T-helper 2 cell treated with Interferon-gamma antibody and Interleukin-4, amounts not matched to agents 5 μg/mL and 100 μg/mL, for 36 hours (primary cell): Measurements from ENCODE around the gene KDM4C.
A peak's percentile ranks its signal among the peaks of the same experiment; 100 is the strongest.

Experiments
- DNase-seq: peaks from one replicate; pipeline ENCODE4 v3.0.0; 2021; ENCODE audit warnings: low spot score
- H3K27ac Mint-ChIP-seq: one replicate; pipeline ENCODE4 v1.8.0; 2021; ENCODE audit warnings: mild to moderate bottlenecking, mixed read lengths
- H3K27me3 Mint-ChIP-seq: one replicate; pipeline ENCODE4 v1.8.0; 2021; ENCODE audit warnings: low read depth, mixed read lengths
- H3K36me3 Mint-ChIP-seq: one replicate; pipeline ENCODE4 v1.8.0; 2021; ENCODE audit warnings: low read depth, mixed read lengths
- H3K4me1 Mint-ChIP-seq: one replicate; pipeline ENCODE4 v1.8.0; 2021; ENCODE audit warnings: low read depth, mixed read lengths
- H3K4me3 Mint-ChIP-seq: one replicate; pipeline ENCODE4 v1.8.0; 2022; ENCODE audit warnings: mild to moderate bottlenecking, moderate library complexity, mixed read lengths
- H3K9me3 Mint-ChIP-seq: one replicate; pipeline ENCODE4 v1.8.0; 2021; ENCODE audit warnings: mixed read lengths

KDM4C gene

GRCh38 chr9:6960777-6961176, 203.0 kb downstream of the KDM4C start:
- H3K4me1 Mint-ChIP-seq: peaks cover 3% of the 10 kb centered on the region
- no peaks in the 10 kb centered on the region for H3K27me3 Mint-ChIP-seq
- no peaks in the 10 kb centered on the region for H3K9me3 Mint-ChIP-seq
- DNase-seq: no peak
- H3K36me3 Mint-ChIP-seq: peaks cover 2% of the 10 kb centered on the region
- H3K27ac Mint-ChIP-seq: no peak overlapping the region
- H3K4me3 Mint-ChIP-seq: no peak overlapping the region

GRCh38 chr9:6961845-6962522, 204.2 kb downstream of the KDM4C start:
- Mint-ChIP-seq H3K27me3 (no peaks in the 10 kb centered on the region), H3K4me3 (no peak overlapping the region), H3K27ac (no peak overlapping the region), H3K9me3 (no peaks in the 10 kb centered on the region), H3K4me1 (peaks cover 6% of the 10 kb centered on the region), H3K36me3 (peaks cover 2% of the 10 kb centered on the region)
- DNase-seq: no peak

GRCh38 chr9:6965566-6965965, 207.8 kb downstream of the KDM4C start:
- no peak for DNase-seq
- H3K27me3 Mint-ChIP-seq: no peaks in the 10 kb centered on the region
- no peak overlapping the region for H3K4me3 Mint-ChIP-seq
- H3K36me3 Mint-ChIP-seq: peaks cover 2% of the 10 kb centered on the region
- peaks cover 8% of the 10 kb centered on the region for H3K4me1 Mint-ChIP-seq
- no peaks in the 10 kb centered on the region for H3K9me3 Mint-ChIP-seq
- H3K27ac Mint-ChIP-seq: no peak overlapping the region

GRCh38 chr9:6968271-6968670, 210.5 kb downstream of the KDM4C start:
- Mint-ChIP-seq H3K9me3 (no peaks in the 10 kb centered on the region), H3K36me3 (peaks cover under 1% of the 10 kb centered on the region), H3K27me3 (no peaks in the 10 kb centered on the region), H3K4me3 (no peak overlapping the region), H3K27ac (no peak overlapping the region), H3K4me1 (peaks cover 8% of the 10 kb centered on the region)
- DNase-seq: no peak

GRCh38 chr9:6969805-6970204, 212.0 kb downstream of the KDM4C start:
- H3K4me3 Mint-ChIP-seq: no peak overlapping the region
- H3K36me3 Mint-ChIP-seq: peaks cover 3% of the 10 kb centered on the region
- H3K9me3 Mint-ChIP-seq: no peaks in the 10 kb centered on the region
- H3K27ac Mint-ChIP-seq: no peak overlapping the region
- DNase-seq: no peak
- peaks cover 13% of the 10 kb centered on the region for H3K4me1 Mint-ChIP-seq
- H3K27me3 Mint-ChIP-seq: no peaks in the 10 kb centered on the region

GRCh38 chr9:6973089-6973488, 215.3 kb downstream of the KDM4C start:
- H3K27me3 Mint-ChIP-seq: no peaks in the 10 kb centered on the region
- no peak for DNase-seq
- H3K4me1 Mint-ChIP-seq: peaks cover 10% of the 10 kb centered on the region
- H3K4me3 Mint-ChIP-seq: no peak overlapping the region
- H3K9me3 Mint-ChIP-seq: no peaks in the 10 kb centered on the region
- no peak overlapping the region for H3K27ac Mint-ChIP-seq
- peaks cover 3% of the 10 kb centered on the region for H3K36me3 Mint-ChIP-seq

- Mint-ChIP-seq H3K27me3 (no peaks in the 10 kb centered on the region), H3K36me3 (peaks cover 7% of the 10 kb centered on the region), H3K9me3 (no peaks in the 10 kb centered on the region), H3K4me1 (peaks cover 10% of the 10 kb centered on the region), H3K4me3 (no peak overlapping the region), H3K27ac (no peak overlapping the region)
- peak; percentile 22 for DNase-seq
Measured at GRCh38 chr9:6973762-6974161, 216.0 kb downstream of the KDM4C start.

- H3K4me1 Mint-ChIP-seq: peaks cover 10% of the 10 kb centered on the region
- H3K9me3 Mint-ChIP-seq: no peaks in the 10 kb centered on the region
- H3K27me3 Mint-ChIP-seq: no peaks in the 10 kb centered on the region
- H3K36me3 Mint-ChIP-seq: peaks cover 7% of the 10 kb centered on the region
- DNase-seq: no peak
- H3K27ac Mint-ChIP-seq: no peak overlapping the region
- H3K4me3 Mint-ChIP-seq: no peak overlapping the region
Measured at GRCh38 chr9:6975198-6975597, 217.4 kb downstream of the KDM4C start.

GRCh38 chr9:6977761-6978160, 220.0 kb downstream of the KDM4C start:
- DNase-seq: no peak
- Mint-ChIP-seq H3K27ac (no peak overlapping the region), H3K4me1 (peaks cover 10% of the 10 kb centered on the region), H3K36me3 (peaks cover 22% of the 10 kb centered on the region), H3K4me3 (no peak overlapping the region), H3K27me3 (no peaks in the 10 kb centered on the region), H3K9me3 (no peaks in the 10 kb centered on the region)

- Mint-ChIP-seq H3K36me3 (peaks cover 26% of the 10 kb centered on the region), H3K27ac (no peak overlapping the region)
Measured at GRCh38 chr9:6978591-6978990, 220.8 kb downstream of the KDM4C start.

GRCh38 chr9:6984941-6985578, 227.3 kb downstream of the KDM4C start:
- Mint-ChIP-seq H3K4me1 (peaks cover 2% of the 10 kb centered on the region), H3K36me3 (peaks cover 51% of the 10 kb centered on the region), H3K9me3 (no peaks in the 10 kb centered on the region), H3K27ac (peak overlapping the region; percentile 2), H3K27me3 (no peaks in the 10 kb centered on the region), H3K4me3 (no peak overlapping the region)
- no peak for DNase-seq

More at GRCh38 chr9:6978591-6978990, 220.8 kb downstream of the KDM4C start:
- no peak for DNase-seq
- H3K9me3 Mint-ChIP-seq: no peaks in the 10 kb centered on the region
- no peak overlapping the region for H3K4me3 Mint-ChIP-seq
- H3K27me3 Mint-ChIP-seq: no peaks in the 10 kb centered on the region
- peaks cover 6% of the 10 kb centered on the region for H3K4me1 Mint-ChIP-seq

GRCh38 chr9:6986141-6986815, 228.5 kb downstream of the KDM4C start:
- peaks cover 52% of the 10 kb centered on the region for H3K36me3 Mint-ChIP-seq
- no peak overlapping the region for H3K4me3 Mint-ChIP-seq
- DNase-seq: no peak
- no peaks in the 10 kb centered on the region for H3K9me3 Mint-ChIP-seq
- peaks cover 2% of the 10 kb centered on the region for H3K4me1 Mint-ChIP-seq
- H3K27me3 Mint-ChIP-seq: no peaks in the 10 kb centered on the region
- no peak overlapping the region for H3K27ac Mint-ChIP-seq

GRCh38 chr9:6987381-6987780, 229.6 kb downstream of the KDM4C start:
- Mint-ChIP-seq H3K36me3 (peaks cover 43% of the 10 kb centered on the region), H3K27ac (no peak overlapping the region), H3K4me3 (no peak overlapping the region), H3K4me1 (peaks cover 2% of the 10 kb centered on the region), H3K27me3 (no peaks in the 10 kb centered on the region), H3K9me3 (no peaks in the 10 kb centered on the region)
- DNase-seq: no peak

GRCh38 chr9:6991418-6991817, 233.6 kb downstream of the KDM4C start:
- H3K4me3 Mint-ChIP-seq: no peak overlapping the region
- H3K27me3 Mint-ChIP-seq: no peaks in the 10 kb centered on the region
- H3K9me3 Mint-ChIP-seq: no peaks in the 10 kb centered on the region
- peaks cover 5% of the 10 kb centered on the region for H3K4me1 Mint-ChIP-seq
- H3K36me3 Mint-ChIP-seq: peaks cover 34% of the 10 kb centered on the region
- H3K27ac Mint-ChIP-seq: no peak overlapping the region
- DNase-seq: no peak
